ENCODE data around the gene FPR2.
"Not testable (repeated sequence)": the region's sequence is repeated elsewhere in the genome, so short reads cannot be mapped to it uniquely, and the experiment has no call there.

Gene FPR2

GRCh38 chr19:51760697-51761356 is at the start of gene FPR2:
FPR2 (plus strand) TSS chr19:51761180; CDS start chr19:51768659, 7,479 bp downstream.
- peak; percentile 55 for DNase-seq

DNA sequence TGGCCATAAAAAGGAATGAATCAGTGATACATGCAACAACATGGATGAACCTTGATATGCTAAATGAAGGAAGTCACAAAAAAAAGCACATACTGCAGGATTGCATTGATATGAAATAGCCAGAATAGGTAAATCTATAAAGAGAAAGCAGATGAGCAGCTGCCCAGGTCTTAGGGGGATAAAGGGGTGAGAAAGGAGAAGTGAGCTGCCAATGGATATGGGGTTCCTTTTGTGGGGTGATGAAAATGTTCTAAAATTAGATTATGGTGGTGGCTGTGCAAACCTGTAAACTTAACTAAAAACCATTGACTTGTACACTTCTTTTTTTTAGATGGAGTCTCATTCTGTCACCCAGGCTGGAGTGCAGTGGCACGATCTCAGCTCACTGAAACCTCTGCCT is 49.3 kb upstream of the FPR2 start:
- DNase-seq = no peak

DNA sequence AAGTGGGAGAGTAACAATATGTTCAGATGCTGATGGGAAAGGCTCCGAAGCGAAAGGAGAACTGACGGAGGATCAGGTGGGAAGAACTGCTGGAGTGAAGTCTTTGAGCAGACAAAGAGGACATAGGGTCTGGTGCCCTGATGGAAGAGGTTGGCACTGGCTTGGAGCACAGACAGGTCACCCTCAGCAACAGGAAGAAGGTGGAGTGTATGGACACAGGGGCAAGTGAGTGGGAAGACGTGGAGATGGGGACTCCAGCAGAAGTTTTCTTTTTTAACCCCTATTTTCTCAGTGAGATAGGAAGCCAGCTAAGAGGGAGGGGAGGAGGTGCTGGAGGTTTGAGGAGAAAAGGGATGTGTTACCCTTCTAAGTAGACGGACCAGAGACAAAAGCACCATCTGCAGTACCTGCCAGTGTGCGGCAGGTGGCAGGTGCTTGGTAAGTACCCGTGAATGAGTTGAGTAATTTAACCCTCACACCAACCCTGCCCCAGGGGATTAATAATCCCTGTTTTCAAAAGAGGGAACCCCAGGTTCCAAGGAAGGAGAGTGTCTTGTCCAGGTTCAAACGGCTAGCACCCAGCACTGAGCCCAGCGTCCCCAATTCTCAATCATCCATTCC is 48.4 kb upstream of the FPR2 start:
- DNase-seq = peak; percentile 67

GRCh38 chr19:51713319-51714285 is 47.4 kb upstream of the FPR2 start:
- DNase-seq = no peak

- DNase-seq = peak; percentile 25
These were observed 46.1 kb upstream of the FPR2 start for GRCh38 chr19:51714848-51715247.

- DNase-seq = no peak
These were observed 45.1 kb upstream of the FPR2 start for GRCh38 chr19:51715850-51716249.

GRCh38 chr19:51716925-51717324 is 44.1 kb upstream of the FPR2 start:
- DNase-seq = no peak

DNA sequence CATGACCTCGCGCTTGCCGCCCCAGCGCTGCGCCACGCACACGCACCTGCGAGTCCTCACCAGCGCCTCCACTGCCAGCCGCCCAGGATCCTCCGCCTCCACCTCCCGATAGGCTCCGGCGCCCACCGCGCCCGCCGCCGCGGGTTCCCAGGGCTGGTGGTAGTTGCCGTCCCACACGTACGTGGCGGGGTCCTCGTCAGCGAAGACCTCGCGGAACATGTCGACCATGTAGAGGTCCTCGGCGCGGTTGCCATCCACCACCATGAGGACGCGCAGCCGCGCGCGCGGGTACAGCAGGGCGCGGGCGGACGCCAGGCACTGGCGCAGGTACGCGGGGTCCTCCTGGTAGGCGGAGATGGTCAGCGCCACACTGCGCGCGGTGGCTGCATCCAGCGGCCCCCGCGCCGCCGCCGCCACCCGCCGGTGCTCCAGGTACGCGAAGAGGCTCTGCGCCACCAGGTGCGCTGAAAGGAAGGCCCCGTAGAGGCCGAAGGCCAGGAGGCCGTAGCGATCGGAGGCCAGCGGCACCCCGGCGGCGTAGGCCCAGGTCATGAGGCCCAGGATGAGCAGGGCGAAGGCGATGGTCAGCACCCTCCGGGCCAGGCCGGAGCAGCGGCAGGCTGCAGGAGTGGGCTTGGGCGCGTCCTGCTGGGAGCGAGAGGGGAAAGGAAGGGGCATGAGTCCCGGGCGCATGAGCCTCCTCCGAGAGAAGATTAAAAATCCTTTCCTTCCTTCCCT is 41.6 kb upstream of the FPR2 start:
- no peak for DNase-seq

- DNase-seq = no peak
These were observed 39.1 kb upstream of the FPR2 start for GRCh38 chr19:51721905-51722304.

DNA sequence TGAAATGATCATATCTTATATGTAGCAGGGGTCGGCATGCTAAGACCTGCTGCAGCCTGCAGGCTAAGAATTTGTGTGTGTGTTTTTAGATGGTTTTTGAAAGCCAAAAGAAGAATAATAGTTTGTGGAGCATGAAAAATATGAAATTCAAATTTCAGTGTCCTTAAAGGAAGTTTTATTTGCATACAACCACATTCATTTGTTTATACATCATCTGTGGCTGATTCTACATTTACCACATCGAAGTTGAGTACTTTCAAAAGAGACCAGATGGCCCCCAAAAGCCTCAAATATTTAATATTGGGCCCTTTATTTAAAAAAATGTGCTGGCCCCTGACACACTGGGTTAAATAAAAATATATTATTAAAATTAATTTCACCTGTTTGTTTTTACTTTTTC is 38.5 kb upstream of the FPR2 start:
- no peak for DNase-seq

- no peak for DNase-seq
These were observed 36.4 kb upstream of the FPR2 start for GRCh38 chr19:51724543-51724942.

DNA sequence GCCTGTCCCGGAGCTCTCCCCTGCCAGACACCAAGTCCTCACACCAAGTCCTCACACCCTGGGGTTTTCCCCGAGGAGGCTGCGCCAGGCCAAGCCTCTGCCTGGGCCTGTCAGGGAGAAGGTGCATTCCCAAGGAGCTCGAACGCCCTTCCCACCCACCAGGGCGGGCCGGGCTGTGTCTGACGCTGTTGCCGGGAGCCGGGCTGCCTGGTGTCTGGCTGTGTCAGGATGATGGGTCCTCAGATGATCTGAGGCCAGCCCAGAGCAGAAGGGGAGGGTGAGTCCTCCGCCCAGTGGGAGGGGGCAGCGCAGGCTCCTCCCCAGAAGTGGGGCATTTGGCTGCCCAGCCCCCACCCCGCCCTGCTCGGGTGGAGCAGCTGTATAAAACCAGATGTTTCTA is 34.9 kb upstream of the FPR2 start:
- DNase-seq = no peak

DNA sequence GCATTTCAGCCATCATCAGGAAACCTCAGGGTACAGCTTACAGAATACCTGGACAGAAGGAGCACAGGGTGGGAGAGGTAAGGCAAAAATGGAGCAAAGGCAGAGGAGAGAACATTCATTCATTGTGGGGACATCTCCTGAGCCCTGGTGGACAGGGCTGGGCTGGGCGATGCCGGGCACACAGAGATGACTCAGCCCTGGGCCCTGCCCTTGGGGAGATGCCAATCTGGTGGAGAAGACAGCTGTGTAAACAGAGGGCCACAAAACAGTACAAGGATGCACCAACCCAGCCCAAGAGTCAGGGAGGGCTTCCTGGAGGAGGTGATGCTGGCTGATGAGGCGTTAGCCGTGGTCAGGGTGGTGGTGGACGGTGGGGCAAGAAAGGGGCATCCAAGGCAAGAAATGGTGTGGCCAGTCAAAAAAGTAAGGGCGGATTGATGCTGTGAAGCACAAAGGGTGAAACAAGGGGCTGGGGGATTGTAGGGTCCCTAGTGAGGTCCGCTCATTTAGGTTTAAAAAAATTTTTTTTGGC is 33.6 kb upstream of the FPR2 start:
- no peak for DNase-seq

- no peak for DNase-seq
These were observed 31.2 kb upstream of the FPR2 start for GRCh38 chr19:51729781-51730180.

- DNase-seq = no peak
These were observed 27.0 kb upstream of the FPR2 start for GRCh38 chr19:51733742-51734522.

DNA sequence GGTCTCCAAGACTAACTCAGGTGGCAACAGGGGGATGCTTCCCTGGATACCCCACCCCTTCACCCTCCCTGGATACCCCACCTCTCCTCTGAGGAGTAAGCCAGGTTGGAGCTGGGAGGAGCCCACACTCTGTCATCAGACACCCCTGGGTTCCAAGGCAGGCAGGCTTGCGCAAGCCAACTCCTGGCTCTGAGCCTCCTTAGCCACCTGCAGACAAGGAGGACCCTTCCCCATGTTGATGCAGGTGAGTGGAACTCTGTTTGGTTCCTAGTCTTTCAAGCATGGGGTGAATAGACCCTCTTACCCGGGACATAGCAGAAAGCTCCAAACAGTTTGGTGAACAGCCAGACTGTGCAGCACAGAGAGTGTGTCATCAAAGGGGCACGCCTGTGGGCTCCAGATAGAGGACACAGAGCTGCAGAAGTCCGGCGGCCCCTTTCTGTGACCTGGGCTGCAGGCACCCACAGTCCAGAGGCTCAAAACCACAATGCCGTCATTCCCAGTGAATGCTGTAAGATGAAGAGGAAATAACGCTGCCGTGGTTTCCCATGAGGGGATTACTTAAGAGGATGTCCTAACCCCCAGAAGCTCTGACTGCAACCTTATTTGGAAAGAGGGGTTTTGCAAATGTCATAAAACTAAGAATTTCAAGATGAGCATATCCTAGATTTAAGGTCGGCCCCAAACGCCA is 25.1 kb upstream of the FPR2 start:
- peak; percentile 87 for DNase-seq

GRCh38 chr19:51737389-51737788 is 23.6 kb upstream of the FPR2 start:
- no peak for DNase-seq

DNA sequence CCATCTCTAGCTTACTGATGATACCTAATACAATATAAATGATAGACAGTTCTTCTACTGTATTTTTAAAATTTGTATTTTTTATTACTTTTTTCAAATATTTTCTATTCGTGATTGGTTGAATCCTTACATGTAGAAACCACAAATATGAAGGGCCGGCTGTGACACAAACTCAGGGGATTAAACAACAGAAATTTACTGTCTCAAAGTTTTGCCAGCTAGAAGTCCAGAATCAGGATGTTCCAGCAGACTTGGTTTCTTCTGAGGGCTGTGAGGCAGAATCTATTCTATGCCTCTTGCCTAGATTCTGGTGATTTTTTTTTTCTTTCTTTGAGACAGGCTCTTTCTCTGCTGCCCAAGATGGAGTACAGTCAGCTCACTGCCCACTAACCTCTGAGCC is 23.1 kb upstream of the FPR2 start:
- no peak for DNase-seq

DNA sequence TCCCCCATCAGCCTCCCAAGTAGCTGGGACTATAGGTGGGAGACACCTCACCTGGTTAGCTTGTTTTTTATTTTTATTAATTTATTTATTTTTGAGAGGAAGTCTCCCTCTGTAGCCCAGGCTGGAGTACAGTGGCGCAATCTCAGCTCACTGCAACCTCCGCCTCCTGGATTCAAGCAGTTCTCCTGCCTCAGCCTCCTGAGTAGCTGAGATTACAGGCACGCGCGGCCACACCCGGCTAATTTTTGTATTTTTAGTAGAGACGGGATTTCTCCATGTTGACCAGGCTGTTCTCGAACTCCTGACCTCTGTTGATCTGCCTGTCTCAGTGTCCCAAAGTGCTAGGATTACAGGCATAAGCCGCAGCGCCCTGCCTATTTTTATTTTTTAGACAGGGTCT is 22.5 kb upstream of the FPR2 start:
- DNase-seq = not testable (repeated sequence)

DNA sequence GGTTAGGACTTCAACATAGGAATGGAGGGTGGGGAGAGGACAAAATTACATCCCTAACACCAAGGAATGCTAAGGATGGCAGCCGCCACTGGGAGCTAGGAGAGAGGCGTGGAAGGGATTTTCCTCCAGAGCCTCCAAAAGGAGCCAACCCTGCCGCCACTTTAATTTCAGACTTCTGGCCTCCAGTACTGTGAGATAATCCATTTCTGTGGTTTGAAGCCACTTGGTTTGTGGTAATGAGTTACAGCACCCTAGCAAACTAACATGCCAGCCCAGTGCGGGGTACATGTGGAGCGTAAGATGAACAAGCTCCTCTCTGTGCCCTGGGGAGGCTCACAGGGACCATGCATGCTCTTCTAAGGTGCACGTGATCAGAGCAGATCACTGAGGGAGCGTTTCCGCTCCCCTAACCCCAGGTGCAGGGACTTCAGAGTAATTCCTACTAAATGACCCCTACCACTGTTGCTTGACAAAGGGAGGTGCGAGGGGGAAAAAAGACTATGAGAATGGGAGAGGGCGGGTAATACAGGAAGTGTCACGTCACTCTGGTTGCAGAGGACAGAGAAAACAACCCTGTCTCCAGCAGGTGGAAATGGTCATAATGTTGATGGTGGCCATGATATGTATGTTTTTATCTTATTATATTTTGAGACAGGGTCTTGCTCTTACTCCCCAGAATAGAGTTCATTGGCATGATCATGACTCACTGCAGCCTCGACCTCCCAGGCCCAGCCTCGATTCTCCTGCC is 21.3 kb upstream of the FPR2 start:
- DNase-seq = peak; percentile 57

DNA sequence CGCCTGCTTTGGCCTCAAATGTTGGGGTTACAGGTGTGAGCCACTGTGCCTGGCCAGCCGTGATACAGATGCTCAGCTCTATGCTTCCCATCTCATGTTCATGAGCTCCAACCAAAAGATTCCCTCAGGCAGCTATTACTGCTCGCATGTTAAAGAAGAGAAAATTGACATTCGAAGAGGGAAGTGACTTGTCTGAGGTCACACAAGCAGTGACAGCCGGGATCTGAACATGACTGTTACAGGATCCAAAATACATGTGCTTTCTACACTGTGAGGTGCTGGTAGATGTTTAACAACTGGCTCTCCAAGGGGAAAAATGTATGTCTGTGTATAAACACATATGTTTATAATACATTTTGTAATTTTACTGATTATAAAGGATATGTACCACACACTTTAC is 20.6 kb upstream of the FPR2 start:
- DNase-seq = no peak

Measured in hematopoietic multipotent progenitor cell treated with erythropoietin and hydrocortisone succinate and interleukin-3 and kit ligand, for 4 days (in vitro differentiated cells).